H1 (cell line): ENCODE results near the gene TGFB1I1. TPM values are rescaled to one million over a fixed set of nuclear protein-coding genes. Genes with fewer than 3 reads are reported as not detected.

Experiments
- EGR1 ChIP-seq: IDR thresholded peaks from 2 replicates; pipeline ENCODE4 v1.6.1; 2011; ENCODE audit warnings: low read depth, low read length, borderline replicate concordance
- RXRA ChIP-seq: IDR thresholded peaks from 2 replicates; pipeline ENCODE4 v1.6.1; 2011; ENCODE audit warnings: low read depth, mild to moderate bottlenecking, low read length, moderate library complexity; ENCODE audit not compliant: insufficient read depth
- SIRT6 ChIP-seq: IDR thresholded peaks from one replicate; pipeline ENCODE4 v1.7.1; 2012; ENCODE audit warnings: low read length, inconsistent platforms
- polyA plus RNA-seq, 7 experiments: library from polyadenylated mRNA; depleted of rRNA in 3 of 7; stranded (reverse) in 5 of 7; unstranded in 2 of 7; fragments of >200 nt in 5 of 7; fragments of 200-250 nt in 2 of 7; gene quantifications; 1 replicate in 5 of 7; 2 replicates in 1 of 7; 4 replicates in 1 of 7; pipeline versions ENCODE4 v1.2.1 to v1.2.3, GENCODE V29; 2011 to 2013; ENCODE audit warnings: missing spikeins in 2 of 7, mixed read lengths in 2 of 7
- total RNA-seq: library from RNA; stranded (reverse); fragmentation: NEBNext Ultra II Directional; extraction: Animal tissue kit (Norgen Biotek cat#: 25700); gene quantifications from 2 replicates; pipeline ENCODE4 v1.2.1, GENCODE V29; 2021

TGFB1I1 gene
- total and polyA plus RNA-seq, 2 of the 8 experiments (the other 6 are each of a cell fraction or from before 2014, with no cell fraction given) = 5.6 to 5.8 TPM

DNA sequence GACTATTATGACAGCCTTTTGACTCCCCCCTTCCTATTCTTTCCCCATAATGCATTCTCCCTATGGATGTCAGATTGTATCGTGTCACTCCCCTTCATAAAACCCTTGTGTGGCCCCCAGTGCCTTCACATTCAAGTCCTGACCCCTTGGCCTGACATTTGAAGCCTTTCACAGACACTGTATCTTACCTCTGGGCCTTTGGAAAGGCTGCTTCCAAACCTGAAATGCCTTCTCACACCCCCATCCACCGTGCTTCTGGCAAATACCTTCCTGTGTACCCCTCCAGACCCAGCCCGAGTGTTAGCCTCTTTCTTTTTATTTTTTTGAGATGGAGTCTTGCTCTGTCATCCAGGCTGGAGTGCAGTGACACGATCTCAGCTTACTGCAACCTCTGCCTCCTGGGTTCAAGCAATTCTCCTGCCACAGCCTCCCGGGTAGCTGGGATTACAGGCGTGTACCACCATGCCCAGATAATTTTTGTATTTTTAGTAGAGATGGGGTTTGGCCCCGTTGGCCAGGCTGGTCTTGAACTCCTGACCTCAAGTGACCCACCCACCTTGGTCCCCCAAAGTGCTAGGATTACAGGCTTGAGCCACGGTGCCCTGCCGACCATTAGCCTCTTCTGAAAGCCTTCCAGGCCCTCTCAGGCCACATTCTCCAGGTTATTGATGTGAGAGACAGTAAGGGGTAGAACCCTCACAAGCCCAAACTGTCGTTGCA is 10.6 kb upstream of the TGFB1I1 start (continued):
- no peak for TF ChIP-seq EGR1
- TF ChIP-seq RXRA = no peak
- TF ChIP-seq SIRT6 = no peak
- TF ChIP-seq, all 59 proteins: peak for 0
